ENCODE data around the gene LAMB1.
"Not testable (repeated sequence)": the region's sequence is repeated elsewhere in the genome, so short reads cannot be mapped to it uniquely, and the experiment has no call there.

LAMB1 gene

GRCh38 chr7:107967420-107967819, 35.5 kb downstream of the LAMB1 start:
- DNase-seq = no peak

- DNase-seq = no peak
These were observed 36.2 kb downstream of the LAMB1 start for GRCh38 chr7:107966711-107967110.

- DNase-seq = no peak
These were observed 38.5 kb downstream of the LAMB1 start for GRCh38 chr7:107964510-107964909.

- no peak for DNase-seq
These were observed 40.1 kb downstream of the LAMB1 start for GRCh38 chr7:107962817-107963216.

- DNase-seq = no peak
These were observed 41.6 kb downstream of the LAMB1 start for GRCh38 chr7:107961405-107961804.

- DNase-seq = no peak
These were observed 42.7 kb downstream of the LAMB1 start for GRCh38 chr7:107960272-107960671.

- no peak for DNase-seq
These were observed 43.4 kb downstream of the LAMB1 start for GRCh38 chr7:107959527-107959898.

GRCh38 chr7:107958764-107959526, 44.0 kb downstream of the LAMB1 start:
- no peak for DNase-seq

- no peak for DNase-seq
These were observed 45.5 kb downstream of the LAMB1 start for GRCh38 chr7:107957436-107957835.

GRCh38 chr7:107956950-107957349, 46.0 kb downstream of the LAMB1 start:
- not testable (repeated sequence) for DNase-seq

GRCh38 chr7:107955394-107955793, 47.6 kb downstream of the LAMB1 start:
- no peak for DNase-seq

- no peak for DNase-seq
These were observed 49.0 kb downstream of the LAMB1 start for GRCh38 chr7:107953924-107954303.

GRCh38 chr7:107953265-107953923, 49.6 kb downstream of the LAMB1 start:
- no peak for DNase-seq

- no peak for DNase-seq
These were observed 51.1 kb downstream of the LAMB1 start for GRCh38 chr7:107951896-107952295.

GRCh38 chr7:107951172-107951787, 51.7 kb downstream of the LAMB1 start:
- no peak for DNase-seq

- no peak for DNase-seq
These were observed 53.5 kb downstream of the LAMB1 start for GRCh38 chr7:107949443-107949935.

GRCh38 chr7:107948645-107949442, 54.1 kb downstream of the LAMB1 start:
- DNase-seq = no peak

- no peak for DNase-seq
These were observed 56.1 kb downstream of the LAMB1 start for GRCh38 chr7:107946881-107947280.

GRCh38 chr7:107946451-107946850, 56.5 kb downstream of the LAMB1 start:
- DNase-seq = no peak

GRCh38 chr7:107945332-107945731, 57.6 kb downstream of the LAMB1 start:
- no peak for DNase-seq

- no peak for DNase-seq
These were observed 58.4 kb downstream of the LAMB1 start for GRCh38 chr7:107944411-107945169.

GRCh38 chr7:107943018-107943417, 59.9 kb downstream of the LAMB1 start:
- no peak for DNase-seq
